NCI-H1092 (cell line): ENCODE data around the gene PLEKHO2.
A peak's percentile ranks its signal among the peaks of the same experiment; 100 is the strongest.
"Not testable (repeated sequence)": the region's sequence is repeated elsewhere in the genome, so short reads cannot be mapped to it uniquely, and the experiment has no call there.

Experiments used
- DNase-seq: peaks from one replicate; lab custom pipeline; 2025; lab: John Stamatoyannopoulos, UW

The PLEKHO2 gene, protein sequence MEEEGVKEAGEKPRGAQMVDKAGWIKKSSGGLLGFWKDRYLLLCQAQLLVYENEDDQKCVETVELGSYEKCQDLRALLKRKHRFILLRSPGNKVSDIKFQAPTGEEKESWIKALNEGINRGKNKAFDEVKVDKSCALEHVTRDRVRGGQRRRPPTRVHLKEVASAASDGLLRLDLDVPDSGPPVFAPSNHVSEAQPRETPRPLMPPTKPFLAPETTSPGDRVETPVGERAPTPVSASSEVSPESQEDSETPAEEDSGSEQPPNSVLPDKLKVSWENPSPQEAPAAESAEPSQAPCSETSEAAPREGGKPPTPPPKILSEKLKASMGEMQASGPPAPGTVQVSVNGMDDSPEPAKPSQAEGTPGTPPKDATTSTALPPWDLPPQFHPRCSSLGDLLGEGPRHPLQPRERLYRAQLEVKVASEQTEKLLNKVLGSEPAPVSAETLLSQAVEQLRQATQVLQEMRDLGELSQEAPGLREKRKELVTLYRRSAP

DNA sequence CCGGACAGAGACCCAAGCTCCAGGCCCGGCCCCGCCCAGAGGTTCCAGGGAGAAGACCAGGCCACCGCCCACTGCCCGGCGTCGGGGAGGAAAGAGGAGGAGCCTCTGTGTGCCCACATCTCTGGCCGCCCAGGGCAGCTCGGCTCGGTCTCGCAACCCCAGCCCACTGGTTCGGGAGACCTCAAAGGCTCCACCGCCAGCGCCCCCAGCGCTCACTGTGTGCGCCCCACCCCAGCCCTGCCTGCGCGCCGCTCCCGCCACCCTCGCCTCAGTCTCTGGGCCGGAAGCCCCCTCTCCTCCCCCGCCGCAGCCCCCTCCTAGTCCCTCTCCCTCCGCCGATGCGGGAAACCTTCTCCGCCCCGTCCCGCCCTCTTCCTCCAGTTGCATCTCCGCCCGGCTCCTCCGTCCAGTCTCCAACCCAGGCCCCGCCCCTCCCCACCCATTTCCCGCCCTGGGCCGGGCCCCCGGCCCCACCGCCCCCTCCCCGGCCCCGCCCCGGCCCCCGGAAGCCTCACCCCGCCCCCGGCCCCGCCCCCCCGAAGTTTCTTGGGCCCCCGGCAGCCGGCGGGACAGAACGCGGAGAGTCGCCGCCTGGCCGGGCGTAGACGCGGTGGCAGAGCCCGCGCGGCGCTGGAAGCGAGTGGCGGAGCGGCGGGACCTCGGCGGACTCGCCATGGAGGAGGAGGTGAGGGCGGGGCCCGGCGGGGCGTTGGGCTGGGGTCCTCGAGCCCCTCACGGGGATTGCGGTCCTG lies at the start of gene PLEKHO2:
Gene PLEKHO2, plus strand, starts transcription at position 572 of the 752 bp plus-strand sequence. Its CDS starts 102 bp downstream, at position 674.
- peak; percentile 41 for DNase-seq

DNA sequence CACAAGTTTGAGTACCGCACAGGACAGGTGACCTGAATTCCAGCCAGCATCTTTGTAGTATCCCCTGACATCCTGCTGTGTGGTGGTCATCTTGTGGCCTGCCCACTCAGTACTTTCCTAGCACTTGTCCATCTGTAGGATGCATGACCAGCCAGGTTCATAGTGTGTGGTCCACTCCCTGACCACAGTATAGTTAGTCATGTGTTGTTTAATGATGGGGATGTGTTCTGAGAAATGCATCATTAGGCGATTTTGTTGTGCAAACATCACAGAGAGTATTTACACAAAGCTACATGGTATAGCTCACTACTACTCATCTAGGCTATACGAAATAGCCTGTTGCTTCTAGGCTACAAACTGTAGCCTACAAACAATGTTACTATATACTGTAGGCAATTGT lies 49.4 kb upstream of the PLEKHO2 start:
- no peak for DNase-seq

DNA sequence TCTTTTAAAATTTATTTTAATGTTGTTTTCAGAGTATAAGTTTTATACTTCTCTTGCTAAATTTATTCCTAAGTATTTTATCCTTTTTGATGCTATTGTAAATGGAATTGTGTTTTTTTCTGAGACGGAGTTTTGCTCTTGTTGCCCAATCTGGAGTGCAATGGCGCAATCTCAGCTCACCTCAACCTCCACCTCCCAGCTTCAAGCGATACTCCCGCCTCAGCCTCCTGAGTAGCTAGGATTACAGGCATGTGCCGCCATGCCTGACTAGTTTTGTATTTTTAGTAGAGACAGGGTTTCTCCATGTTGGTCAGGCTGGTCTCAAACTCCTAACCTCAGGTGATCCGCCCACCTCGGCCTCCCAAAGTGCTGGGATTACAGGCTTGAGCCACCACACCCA lies 46.4 kb upstream of the PLEKHO2 start:
- not testable (repeated sequence) for DNase-seq

DNA sequence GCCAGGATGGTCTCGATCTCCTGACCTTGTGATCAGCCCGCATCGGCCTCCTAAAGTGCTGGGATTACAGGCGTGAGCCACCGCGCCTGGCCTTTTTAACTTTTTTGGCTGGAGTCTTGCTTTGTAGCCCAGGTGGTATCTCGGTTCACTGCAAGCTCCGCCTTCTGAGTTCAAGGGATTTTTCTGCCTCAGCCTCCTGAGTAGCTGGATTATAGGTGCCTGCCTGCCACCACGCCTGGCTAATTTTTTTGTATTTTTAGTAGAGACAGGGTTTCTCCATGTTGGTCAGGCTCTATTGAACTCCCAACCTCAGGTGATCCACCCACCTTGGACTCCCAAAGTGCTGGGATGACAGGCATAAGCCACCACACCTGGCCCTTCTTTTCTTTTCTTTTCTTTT lies 45.8 kb upstream of the PLEKHO2 start:
- DNase-seq: not testable (repeated sequence)

DNA sequence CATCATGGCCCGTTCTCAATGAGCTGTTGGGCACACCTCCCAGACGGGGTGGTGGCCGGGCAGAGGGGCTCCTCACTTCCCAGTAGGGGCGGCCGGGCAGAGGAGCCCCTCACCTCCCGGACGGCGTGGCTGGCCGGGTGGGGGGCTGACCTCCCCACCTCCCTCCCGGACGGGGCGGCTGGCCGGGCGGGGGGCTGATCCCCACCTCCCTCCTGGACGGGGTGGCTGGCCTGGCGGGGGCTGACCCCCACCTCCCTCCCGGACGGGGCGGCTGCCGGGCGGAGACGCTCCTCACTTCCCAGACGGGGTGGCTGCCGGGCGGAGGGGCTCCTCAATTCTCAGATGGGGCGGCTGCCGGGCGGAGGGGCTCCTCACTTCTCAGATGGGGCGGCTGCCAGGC lies 42.8 kb upstream of the PLEKHO2 start:
- not testable (repeated sequence) for DNase-seq

DNA sequence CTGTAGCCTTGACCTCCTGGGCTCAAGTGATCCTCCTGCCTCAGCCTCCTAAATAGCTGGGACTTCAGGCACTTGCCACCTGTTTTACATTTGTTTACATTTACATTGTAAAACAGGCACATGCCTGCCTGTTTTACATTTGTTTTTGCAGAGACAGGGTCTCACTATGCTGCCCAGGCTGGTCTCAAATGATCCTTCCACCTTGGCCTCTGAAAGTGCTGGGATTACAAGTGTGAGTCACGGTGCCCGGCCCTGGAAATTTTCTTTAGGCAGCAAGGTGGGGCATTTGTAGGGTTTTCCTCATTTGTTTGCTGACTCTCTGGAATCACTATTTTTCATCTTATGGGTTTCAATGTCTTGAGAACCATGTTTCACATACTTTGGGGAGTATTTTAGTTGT lies 41.2 kb upstream of the PLEKHO2 start:
- DNase-seq: no peak

DNA sequence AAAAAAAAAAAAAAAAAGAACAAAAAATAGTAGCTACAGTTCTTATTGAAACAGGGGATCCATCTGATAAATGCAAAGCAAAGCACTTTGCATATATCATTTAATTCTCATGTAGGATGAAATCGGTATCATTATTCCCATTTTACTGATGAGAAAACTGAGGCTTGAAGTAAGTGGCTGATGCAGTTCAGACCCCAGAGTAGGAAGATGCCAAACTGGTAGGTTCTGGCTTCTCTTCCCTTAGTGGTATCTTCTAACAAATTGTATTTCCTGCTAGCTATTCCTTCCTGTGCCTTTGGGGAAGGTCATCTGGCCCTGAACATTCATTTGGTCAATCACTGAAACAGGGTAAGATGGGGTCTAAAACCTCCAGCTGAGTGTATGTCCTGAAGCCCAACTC lies 38.2 kb upstream of the PLEKHO2 start:
- no peak for DNase-seq

DNA sequence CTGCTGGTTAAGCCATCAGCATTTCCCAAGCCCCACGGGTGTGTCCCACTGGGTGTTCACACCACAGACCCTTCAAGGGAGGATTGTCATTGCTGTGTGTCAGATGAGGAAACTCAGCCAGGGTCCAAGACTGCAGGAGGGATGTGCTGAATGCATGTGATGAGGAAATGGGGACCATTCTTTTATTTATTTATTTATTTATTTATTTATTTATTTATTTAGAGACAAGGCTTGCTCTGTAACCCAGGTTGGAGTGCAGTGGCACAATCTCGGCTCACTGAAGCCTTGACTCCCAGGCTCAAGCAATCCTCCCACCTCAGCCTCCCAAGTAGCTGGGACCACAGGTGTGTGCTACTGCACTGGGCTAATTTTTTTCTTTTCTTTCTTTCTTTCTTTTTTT lies 37.1 kb upstream of the PLEKHO2 start:
- no peak for DNase-seq

DNA sequence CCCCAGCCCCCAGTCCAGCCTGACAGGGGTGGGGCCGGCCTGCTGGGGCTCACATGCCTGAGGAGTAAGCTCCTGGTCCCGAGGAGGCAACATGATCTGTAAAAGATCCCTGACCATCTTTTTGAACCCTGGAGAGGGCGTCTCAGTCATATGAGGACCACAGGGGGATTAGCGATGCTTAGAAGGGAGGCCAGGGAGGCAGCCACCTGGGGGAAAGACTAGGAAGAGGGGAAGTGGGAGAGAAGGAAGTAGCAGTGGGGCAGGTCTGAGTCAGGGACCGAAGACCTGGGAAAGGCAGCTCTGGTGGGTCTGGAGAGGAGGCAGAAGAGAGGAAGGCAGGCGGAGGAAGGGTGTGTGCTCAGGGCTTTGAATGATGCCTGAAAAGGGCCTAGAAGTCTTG lies 35.2 kb upstream of the PLEKHO2 start:
- no peak for DNase-seq

DNA sequence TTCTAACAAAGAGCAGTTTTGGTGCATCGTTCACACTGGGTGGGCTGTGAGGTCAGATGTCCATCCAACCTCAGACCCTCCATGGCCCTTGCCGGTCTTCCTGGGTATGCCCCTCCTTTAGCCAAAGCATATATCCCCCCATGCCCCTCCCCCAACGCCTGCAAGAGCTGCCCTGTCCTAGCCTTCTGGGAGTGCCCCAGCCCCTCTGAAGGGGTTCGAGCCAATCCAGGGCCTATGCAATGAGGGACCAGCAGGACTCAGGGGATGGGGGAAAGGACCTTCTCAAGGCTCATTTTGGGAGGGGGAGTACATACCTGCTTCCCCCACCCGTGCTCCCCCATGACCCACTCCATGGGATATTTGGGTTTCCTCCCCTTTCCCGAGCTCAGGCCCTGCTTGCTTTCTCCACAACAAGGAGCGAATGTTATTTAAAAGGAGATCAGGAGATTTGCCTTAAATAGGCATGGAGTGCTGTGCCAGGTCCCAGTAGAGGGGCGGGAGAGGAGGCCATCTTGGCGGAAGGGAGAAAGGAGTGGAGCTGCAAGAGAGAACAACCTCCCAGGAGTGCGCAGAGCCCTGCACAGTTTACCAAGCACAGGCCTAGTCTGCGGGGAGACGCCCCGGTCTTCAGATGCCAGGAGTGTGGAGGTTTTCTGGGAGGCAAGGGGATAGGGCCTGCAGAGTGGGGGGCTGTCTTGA lies 34.5 kb upstream of the PLEKHO2 start:
- DNase-seq: no peak

DNA sequence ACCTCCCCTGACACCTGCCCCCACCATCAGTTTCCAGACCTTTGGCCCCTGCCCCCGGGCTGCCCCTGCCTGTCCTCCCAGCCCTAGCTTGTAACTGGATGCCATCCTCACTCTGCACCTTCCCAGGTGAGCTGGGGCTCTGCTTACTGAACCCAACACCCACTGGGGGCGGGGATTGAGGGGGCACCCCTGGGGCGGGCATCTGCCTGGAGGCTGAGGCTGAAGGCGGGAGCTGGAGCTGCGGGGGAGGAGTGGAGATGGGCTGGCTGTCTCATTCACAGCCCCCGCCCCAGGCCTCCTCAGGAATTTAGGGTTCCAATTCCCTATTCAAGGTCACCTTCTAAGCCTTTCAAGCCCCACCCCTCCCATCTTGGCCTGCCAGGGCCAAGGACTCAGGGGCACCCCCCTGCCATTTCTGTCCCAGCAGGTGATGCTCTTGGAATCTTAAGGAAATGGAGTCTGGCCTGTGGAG lies 33.9 kb upstream of the PLEKHO2 start:
- no peak for DNase-seq

DNA sequence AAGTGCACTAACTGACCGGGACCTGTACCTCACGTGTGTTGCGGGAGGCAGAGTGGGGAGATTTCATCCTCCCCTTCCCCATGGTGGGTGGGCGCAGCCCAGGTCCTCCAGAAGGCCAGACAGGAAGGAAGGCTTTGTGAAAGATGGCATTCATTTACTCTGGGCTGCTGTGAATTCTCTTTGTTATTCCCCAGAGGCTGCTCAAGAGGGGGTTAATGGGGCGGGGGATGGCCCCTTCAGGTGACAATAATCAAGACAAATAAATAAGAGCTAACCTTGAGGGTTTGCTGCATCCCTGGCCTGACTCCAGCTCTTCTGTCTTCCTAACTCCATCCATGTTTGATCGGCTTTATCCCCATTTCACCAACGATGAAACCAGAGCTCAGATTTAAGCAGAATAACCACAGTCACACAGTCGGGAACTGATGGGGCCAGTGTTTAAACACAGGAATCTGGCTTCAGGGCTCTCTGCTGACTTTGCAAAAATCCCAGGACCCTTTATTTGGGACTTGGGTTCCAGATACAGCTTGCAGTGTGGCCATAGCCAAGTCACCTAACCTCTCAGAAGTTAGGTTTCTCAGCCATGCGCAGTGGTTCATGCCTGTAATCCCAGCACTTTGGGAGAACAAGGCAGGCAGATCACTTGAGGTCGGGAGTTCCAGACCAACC lies 32.8 kb upstream of the PLEKHO2 start:
- DNase-seq: no peak

DNA sequence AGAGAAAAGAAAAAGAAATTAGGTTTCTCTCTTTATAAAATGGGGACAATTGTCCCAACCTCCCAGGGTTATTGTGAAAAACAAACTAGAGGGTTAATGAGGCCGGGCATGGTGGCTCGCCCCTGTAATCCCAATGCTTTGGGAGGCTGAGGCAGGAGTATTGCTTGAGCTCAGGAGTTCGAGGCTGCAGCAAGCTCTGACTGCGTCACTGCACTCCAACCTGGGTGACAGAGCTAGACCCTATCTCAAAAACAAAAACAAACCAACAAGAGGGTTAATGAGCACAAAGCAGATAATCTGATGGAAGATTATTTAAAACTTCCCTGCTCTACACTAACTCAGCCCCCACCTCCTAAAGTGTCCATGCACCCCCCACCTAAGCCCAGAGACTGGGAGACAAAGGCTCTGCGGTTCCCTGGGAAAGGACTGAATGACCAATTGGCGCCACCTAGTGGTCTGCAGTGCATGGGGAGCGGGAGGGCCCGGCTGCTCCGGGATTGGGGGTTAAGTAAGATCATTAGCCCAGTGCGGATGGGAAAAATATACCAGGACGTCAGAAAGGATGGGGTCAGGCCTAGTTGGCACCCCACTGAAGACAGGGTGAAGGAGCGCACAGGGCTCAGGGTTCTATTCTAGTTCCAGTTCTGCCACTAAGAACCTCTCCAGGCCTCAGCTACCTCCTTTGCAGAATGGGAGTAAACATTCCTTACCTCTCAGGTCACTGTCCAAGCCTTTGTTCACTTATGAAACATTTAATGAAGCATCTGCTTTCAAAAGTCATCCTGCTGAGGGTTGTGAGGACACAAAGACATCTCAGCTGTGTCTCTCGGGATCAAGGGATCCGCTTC lies 31.8 kb upstream of the PLEKHO2 start:
- DNase-seq: peak; percentile 14

DNA sequence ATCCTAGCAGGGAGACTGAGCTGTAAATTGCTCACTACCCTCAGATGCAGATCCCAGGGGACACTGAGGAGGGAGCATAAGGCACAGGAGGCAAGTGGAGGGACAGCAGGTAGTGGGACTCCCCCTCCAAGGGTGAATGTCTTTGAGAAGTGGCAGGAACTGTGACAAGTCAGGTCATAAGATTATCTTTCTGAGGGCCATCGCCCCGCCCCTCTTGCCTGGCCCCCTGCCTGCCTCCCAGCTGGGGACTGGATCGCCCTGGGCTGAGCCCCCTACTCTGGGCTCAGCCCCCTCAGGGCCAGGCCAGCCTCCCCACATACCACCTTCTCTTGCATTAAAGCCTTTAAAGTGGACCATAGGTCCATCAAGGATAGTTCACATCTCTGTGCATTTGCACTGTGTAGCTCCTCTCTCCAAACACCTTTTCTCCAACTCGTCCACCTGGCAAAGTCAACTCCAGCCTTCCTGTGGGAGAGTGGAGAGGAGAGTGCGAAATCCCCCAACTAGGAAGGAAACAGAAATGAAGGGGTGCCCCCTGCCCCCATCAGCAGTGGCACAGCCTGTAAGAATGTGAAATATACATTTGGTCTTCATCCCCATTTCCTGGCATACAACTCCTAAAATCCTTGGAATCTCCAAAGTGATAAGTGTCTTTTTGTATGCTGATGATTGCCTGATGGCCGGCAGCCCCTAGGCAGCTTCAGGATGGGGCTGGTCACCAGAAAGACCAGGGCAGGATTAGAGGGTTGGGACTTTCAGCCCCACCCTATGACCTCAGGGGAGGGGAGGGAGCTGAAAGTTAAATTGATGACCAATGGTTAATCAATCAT lies 31.0 kb upstream of the PLEKHO2 start:
- no peak for DNase-seq

DNA sequence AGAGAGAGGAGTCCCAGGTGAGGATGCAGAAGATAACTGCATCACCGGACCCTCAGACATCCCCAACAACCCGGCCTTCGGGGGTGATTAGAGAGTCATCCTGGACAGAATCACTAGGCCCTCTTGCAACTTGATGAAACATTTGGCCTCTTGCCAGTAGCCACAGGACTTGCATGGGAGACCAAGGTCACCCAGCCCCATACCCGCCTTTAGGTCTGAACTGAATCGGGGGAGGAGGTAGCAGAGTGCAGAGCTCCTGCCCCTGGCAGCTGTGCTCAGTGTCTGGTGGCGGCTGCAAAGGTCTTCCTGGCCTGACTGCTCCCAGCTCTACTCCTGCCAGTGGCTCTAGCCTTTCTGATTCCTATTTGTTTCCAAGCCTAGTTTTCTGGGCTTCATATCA lies 28.6 kb upstream of the PLEKHO2 start:
- no peak for DNase-seq

DNA sequence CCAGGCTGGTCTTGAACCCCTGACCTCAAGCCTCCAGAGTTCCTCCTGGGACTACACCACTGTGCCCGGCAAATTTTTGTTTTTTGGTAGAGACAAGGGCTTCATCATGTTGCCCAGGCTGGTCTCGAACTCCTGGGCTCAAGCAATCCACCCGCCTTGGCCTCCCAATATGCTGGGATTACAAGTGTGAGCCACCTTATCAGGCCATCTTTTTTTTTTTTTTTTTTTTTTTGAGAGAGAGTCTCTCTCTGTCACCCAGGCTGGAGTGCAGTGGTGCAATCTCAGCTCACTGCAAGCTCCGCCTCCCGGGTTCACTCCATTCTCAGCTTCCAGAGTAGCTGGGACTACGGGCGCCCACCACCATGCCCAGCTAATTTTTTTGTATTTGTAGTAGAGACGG lies 27.4 kb upstream of the PLEKHO2 start:
- DNase-seq: not testable (repeated sequence)

DNA sequence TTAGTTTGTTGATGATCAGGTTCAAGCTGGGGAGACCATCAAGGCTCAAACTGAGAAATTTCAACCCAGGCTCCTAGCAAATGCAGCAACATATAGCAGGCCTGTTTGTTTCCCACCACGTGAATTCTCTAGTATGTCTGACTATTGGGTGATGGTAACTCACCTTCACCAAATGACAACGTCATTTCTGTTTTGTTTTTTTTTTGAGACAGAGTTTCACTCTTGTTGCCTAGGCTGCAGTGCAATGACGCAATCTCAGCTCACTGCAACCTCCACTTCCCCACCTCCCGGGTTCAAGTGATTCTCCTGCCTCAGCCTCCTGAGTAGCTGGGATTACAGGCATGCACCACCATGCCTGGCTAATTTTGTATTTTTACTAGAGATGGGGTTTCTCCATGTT lies 26.8 kb upstream of the PLEKHO2 start:
- not testable (repeated sequence) for DNase-seq

DNA sequence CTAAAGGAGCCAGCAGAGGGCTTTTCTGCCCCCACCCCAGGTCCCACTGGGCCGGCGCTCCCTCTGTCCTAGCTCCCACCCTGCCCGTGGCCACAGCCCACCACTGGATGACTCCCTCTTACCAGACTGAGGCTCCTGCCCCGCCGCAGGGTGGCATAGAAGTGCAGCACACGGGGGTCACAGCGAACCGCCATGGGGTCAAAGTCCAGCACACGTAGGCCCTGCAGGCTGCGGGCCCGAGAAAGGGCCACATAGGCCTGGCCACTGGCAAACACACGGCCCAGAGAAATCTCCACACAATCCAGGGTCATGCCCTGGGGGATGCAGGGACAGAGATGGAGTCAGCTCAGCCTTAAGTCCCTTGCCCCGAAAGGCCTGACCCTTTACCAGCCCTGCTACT lies 25.3 kb upstream of the PLEKHO2 start:
- DNase-seq: no peak

DNA sequence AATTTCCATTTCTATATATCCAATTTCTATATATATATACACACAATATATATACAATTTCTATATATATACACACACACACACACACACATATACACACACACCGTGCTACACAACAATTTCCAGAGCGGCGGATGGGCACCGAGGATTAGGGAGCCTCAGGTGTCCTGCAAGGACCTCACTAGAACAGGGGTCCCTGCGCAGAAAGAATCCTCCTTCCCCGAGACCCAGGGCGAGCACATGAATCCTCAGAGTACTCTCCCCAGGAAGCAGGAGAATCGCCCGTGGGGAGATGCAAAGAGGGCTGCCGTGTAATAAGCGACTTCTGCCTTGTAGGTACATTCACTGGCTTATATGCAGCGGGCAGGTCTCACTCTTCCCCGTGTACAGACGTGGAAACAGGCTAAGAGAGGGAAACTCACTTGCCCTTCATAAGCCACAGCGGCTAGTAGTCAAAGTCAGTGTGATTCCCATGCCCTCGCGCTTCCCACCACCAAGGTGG lies 16.7 kb upstream of the PLEKHO2 start:
- DNase-seq: no peak
